IMR-90 (cell line): ENCODE results near the gene NRARP. TPM values are rescaled to one million over a fixed set of nuclear protein-coding genes. Genes with fewer than 3 reads are reported as not detected.

ENCODE experiments used
- ATAC-seq: fragments of 200-7000 bp; cut with Tn5 transposase; 2 replicates; pipeline ENCODE4 v1.9.1; 2020; ENCODE audit warnings: low read depth, mild to moderate bottlenecking, moderate library complexity
- BruUV-seq: library from RNA; stranded (reverse); fragments of 400-500 nt; replicated peaks from 2 replicates; lab custom pipeline; 2021; lab: Mats Ljungman, UMichigan
- CTCF ChIA-PET: fragments of 300-600 bp; formaldehyde crosslinking; extraction: SDS; loops from one replicate; lab custom pipeline; 2021; ENCODE audit warnings: antibody characterized with exemption; lab: Yijun Ruan, JAX
- POLR2A ChIA-PET: fragments of 300-600 bp; sonication (Branson Sonifier 250); formaldehyde crosslinking; loops from one replicate; lab custom pipeline; 2022; ENCODE audit warnings: antibody characterized with exemption; ENCODE audit not compliant: unreplicated experiment; lab: Charles Lee
- DNase-seq: peaks from one replicate; pipeline ENCODE4 v3.0.0; 2013
- H2AFZ ChIP-seq: replicated peaks from 2 replicates; pipeline ENCODE3; 2013; ENCODE audit warnings: low read length, mild to moderate bottlenecking; ENCODE audit not compliant: poor library complexity
- H2AK5ac ChIP-seq: 2 replicates; pipeline ENCODE4 v1.6.1; 2013; ENCODE audit warnings: low read depth, low read length, inconsistent platforms
- H2AK9ac ChIP-seq: replicated peaks from 2 replicates; pipeline ENCODE3; 2013; ENCODE audit warnings: mild to moderate bottlenecking, low read depth, low read length, moderate library complexity; ENCODE audit not compliant: poor library complexity
- H2BK120ac ChIP-seq: 2 replicates; pipeline ENCODE4 v1.6.1; 2013; ENCODE audit warnings: low read depth, low read length, inconsistent platforms
- H2BK15ac ChIP-seq: 3 replicates; pipeline ENCODE4 v1.6.1; 2013; ENCODE audit warnings: low read depth, low read length, inconsistent platforms
- H2BK20ac ChIP-seq: 2 replicates; pipeline ENCODE4 v1.6.1; 2013; ENCODE audit warnings: low read depth, mild to moderate bottlenecking, inconsistent platforms, low read length, moderate library complexity
- H2BK5ac ChIP-seq: 2 replicates; pipeline ENCODE4 v1.6.1; 2013; ENCODE audit warnings: mild to moderate bottlenecking, low read depth, low read length, inconsistent platforms; ENCODE audit not compliant: poor library complexity, severe bottlenecking
- H3K14ac ChIP-seq: replicated peaks from 2 replicates; pipeline ENCODE4 v1.6.1; 2013; ENCODE audit warnings: low read depth, low read length, inconsistent platforms
- H3K18ac ChIP-seq: 2 replicates; pipeline ENCODE4 v1.6.1; 2013; ENCODE audit warnings: low read depth, low read length, control low read depth
- H3K23ac ChIP-seq: 2 replicates; pipeline ENCODE4 v1.6.1; 2013; ENCODE audit warnings: low read depth, low read length, inconsistent platforms
- H3K27ac ChIP-seq: 2 replicates; pipeline ENCODE4 v1.5.1; 2013; ENCODE audit warnings: mild to moderate bottlenecking, control low read depth, low read length; ENCODE audit not compliant: insufficient read depth
- H3K27me3 ChIP-seq: 2 replicates; pipeline ENCODE4 v1.6.1; 2013; ENCODE audit warnings: low read length; ENCODE audit not compliant: control insufficient read depth, insufficient read depth
- H3K36me3 ChIP-seq: 2 replicates; pipeline ENCODE4 v1.6.1; 2013; ENCODE audit warnings: low read length, mixed read lengths; ENCODE audit not compliant: control insufficient read depth, insufficient read depth
- H3K4ac ChIP-seq: 2 replicates; pipeline ENCODE4 v1.6.1; 2013; ENCODE audit warnings: low read depth, low read length, inconsistent platforms
- H3K4me1 ChIP-seq: 2 replicates; pipeline ENCODE4 v1.6.1; 2013; ENCODE audit warnings: low read length, mixed read lengths; ENCODE audit not compliant: control insufficient read depth, insufficient read depth
- H3K4me2 ChIP-seq: 2 replicates; pipeline ENCODE4 v1.6.1; 2013; ENCODE audit warnings: low read depth, mild to moderate bottlenecking, control low read depth, low read length, moderate library complexity
- H3K4me3 ChIP-seq: 2 replicates; pipeline ENCODE4 v1.5.1; 2013; ENCODE audit warnings: low read depth, mild to moderate bottlenecking, control low read depth, low read length, moderate library complexity; ENCODE audit not compliant: insufficient read depth
- H3K56ac ChIP-seq: 2 replicates; pipeline ENCODE4 v1.6.1; 2013; ENCODE audit warnings: low read length, inconsistent platforms; ENCODE audit not compliant: insufficient read depth; ENCODE audit errors: extremely low read depth
- H3K79me1 ChIP-seq, 2 experiments: 2 replicates each; pipeline ENCODE4 v1.6.1; 2013; ENCODE audit warnings: low read length in 2 of 2, inconsistent platforms in 1 of 2, low read depth in 1 of 2
- H3K9ac ChIP-seq: 2 replicates; pipeline ENCODE4 v1.6.1; 2013; ENCODE audit warnings: low read depth, low read length, control low read depth
- H3K9me1 ChIP-seq: 2 replicates; pipeline ENCODE4 v1.6.1; 2013; ENCODE audit warnings: low read length, inconsistent platforms; ENCODE audit not compliant: insufficient read depth
- H3K9me3 ChIP-seq: 2 replicates; pipeline ENCODE4 v1.6.1; 2013; ENCODE audit warnings: low read length; ENCODE audit not compliant: control insufficient read depth, insufficient read depth
- H4K20me1 ChIP-seq: 2 replicates; pipeline ENCODE4 v1.6.1; 2013; ENCODE audit warnings: low read length, inconsistent platforms; ENCODE audit not compliant: insufficient read depth
- H4K5ac ChIP-seq: 2 replicates; pipeline ENCODE4 v1.6.1; 2013; ENCODE audit warnings: mild to moderate bottlenecking, low read depth, low read length, control low read depth
- H4K8ac ChIP-seq, 2 experiments: 2 replicates each; pipeline ENCODE4 v1.6.1; 2013; ENCODE audit warnings: low read depth in 2 of 2, low read length in 2 of 2, control low read depth in 1 of 2, inconsistent platforms in 1 of 2
- H4K91ac ChIP-seq: 2 replicates; pipeline ENCODE4 v1.6.1; 2013; ENCODE audit warnings: low read depth, low read length, inconsistent platforms; ENCODE audit not compliant: insufficient read depth
- MAZ ChIP-seq: IDR thresholded peaks from 2 replicates; pipeline ENCODE4 v1.6.1; 2012; ENCODE audit warnings: low read depth, mild to moderate bottlenecking, low read length, improper control_type of control experiment, moderate library complexity, borderline replicate concordance
- NFE2L2 ChIP-seq: fragments of 150-350 bp; IDR thresholded peaks from 2 replicates; pipeline ENCODE4 v1.6.1; 2016; ENCODE audit warnings: low read depth, mild to moderate bottlenecking, low read length
- WGBS, 2 experiments: methylation state at CpG; one replicate each; pipeline versions ENCODE4 v1.1.5 to v1.1.7; 2013; ENCODE audit warnings: missing lambda C conversion rate in 2 of 2; ENCODE audit not compliant: insufficient read length in 1 of 2; ENCODE audit errors: extremely low coverage in 2 of 2; 5-methylcytosine and 5-hydroxymethylcytosine counted together
- dilution Hi-C: fragments of 300-500 bp; cut with HindIII; formaldehyde crosslinking; loops from one replicate; pipeline ENCODE4 v1.14.3; 2018; ENCODE audit warnings: low sequenced_read_pairs; ENCODE audit not compliant: unreplicated experiment
- in situ Hi-C: fragments of 300-500 bp; cut with MboI; formaldehyde crosslinking; loops from 3 replicates; pipeline ENCODE4 v1.14.3; 2019; ENCODE audit warnings: low sequenced_read_pairs, inconsistent platforms, mixed read lengths
- intact Hi-C: fragments of 100-400 bp; cut with micrococcal nuclease; formaldehyde crosslinking; loops from 2 replicates; pipeline ENCODE4 v1.10.0; 2022
- polyA plus RNA-seq, 3 experiments: library from polyadenylated mRNA; depleted of rRNA; stranded (reverse); fragments of >200 nt; gene quantifications; 2 replicates each; pipeline ENCODE4 v1.2.3, GENCODE V29; 2012; ENCODE audit warnings: low replicate concordance in 1 of 3
- total RNA-seq: library from RNA; depleted of rRNA; stranded (reverse); fragments of >200 nt; gene quantifications from 2 replicates; pipeline ENCODE4 v1.2.3, GENCODE V29; 2012
- TF ChIP-seq, protein P1 (sequence below): conservative IDR thresholded peaks from 2 replicates; pipeline ENCODE4 v1.5.1; 2012; ENCODE audit warnings: mild to moderate bottlenecking, low read depth, low read length, improper control_type of control experiment

NRARP gene
- total and polyA plus RNA-seq, 2 of the 4 experiments (the other 2 are of a cell fraction): 0.15 TPM; not detected in 1

DNA sequence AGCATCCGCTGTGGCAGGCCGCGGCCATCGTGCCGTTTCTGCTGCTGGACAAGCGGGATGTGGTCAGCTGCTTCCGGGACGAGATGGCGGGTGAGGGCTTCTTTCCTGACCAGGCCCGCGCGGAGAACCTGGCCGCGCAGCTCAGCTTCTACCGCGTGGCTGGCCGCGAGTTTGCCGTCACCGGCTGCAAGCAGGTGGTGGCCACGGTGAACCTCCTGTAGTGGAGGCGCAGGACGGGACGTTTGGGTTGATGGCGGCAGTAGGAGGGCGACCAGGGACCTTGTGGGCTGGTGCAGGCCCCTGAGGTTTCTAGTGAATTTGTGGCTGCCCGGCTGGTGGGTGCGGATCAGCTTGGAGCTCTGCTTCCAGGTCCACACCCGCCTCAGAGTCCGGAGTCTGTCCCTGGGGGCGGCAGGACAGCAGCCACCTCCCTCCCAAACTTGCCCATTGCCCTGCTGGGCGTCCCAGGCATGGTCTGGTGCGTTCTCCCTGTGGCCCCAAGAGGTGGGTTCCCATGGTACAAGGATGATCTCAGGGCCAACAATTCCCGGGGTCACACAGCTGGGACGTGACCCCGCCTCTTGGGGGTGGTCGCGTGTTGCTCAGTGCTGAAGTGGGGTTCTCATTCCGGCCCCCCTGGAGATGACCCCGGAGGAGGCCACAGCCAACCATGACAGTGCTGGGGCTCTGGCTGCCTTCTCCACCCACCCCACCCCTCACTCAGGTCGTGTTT, 22.2 kb downstream of the NRARP start:
- ChIA-PET CTCF (no interaction called here), POLR2A (no interaction called here)
- Histone ChIP-seq H2BK5ac (no peak overlapping the region), H3K4me1 (peaks cover 21% of the 10 kb centered on the region), H3K79me1 (peaks cover 0 to 50% of the 10 kb centered on the region in 2 experiments), H2AK9ac (no peak overlapping the region), H3K9me1 (no peaks in the 10 kb centered on the region), H3K27ac (no peak overlapping the region), H3K36me3 (peaks cover 29% of the 10 kb centered on the region), H3K4me2 (no peak overlapping the region), H3K56ac (no peak overlapping the region), H2BK20ac (no peak overlapping the region), H3K14ac (no peak overlapping the region), H4K5ac (no peak overlapping the region), H3K4ac (no peak overlapping the region), H2AFZ (peak overlapping the region; percentile 21), H2AK5ac (peak overlapping the region; percentile 28; the same call in 1 of the 2 replicates), H3K18ac (no peak overlapping the region), H4K8ac (no peak overlapping the region), H3K23ac (no peak overlapping the region), H3K9ac (no peak overlapping the region), H4K20me1 (peaks cover 40% of the 10 kb centered on the region), H4K91ac (no peak overlapping the region), H3K27me3 (no peaks in the 10 kb centered on the region), H2BK15ac (no peak overlapping the region), H2BK120ac (no peak overlapping the region), H3K9me3 (no peaks in the 10 kb centered on the region), H3K4me3 (no peak overlapping the region)
- 92% methylated on average over 18 of the region's 41 CpGs; no CpG with 5 or more reads in 1 of the 2 experiments for WGBS, 2 experiments
- ATAC-seq: no peak
- DNase-seq: no peak
- intact Hi-C loops: no loop called here
- in situ Hi-C loops: no loop called here
- TF ChIP-seq MAZ: no peak
- TF ChIP-seq, protein P1, sequence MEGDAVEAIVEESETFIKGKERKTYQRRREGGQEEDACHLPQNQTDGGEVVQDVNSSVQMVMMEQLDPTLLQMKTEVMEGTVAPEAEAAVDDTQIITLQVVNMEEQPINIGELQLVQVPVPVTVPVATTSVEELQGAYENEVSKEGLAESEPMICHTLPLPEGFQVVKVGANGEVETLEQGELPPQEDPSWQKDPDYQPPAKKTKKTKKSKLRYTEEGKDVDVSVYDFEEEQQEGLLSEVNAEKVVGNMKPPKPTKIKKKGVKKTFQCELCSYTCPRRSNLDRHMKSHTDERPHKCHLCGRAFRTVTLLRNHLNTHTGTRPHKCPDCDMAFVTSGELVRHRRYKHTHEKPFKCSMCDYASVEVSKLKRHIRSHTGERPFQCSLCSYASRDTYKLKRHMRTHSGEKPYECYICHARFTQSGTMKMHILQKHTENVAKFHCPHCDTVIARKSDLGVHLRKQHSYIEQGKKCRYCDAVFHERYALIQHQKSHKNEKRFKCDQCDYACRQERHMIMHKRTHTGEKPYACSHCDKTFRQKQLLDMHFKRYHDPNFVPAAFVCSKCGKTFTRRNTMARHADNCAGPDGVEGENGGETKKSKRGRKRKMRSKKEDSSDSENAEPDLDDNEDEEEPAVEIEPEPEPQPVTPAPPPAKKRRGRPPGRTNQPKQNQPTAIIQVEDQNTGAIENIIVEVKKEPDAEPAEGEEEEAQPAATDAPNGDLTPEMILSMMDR: no peak
- no peak for TF ChIP-seq NFE2L2
- BruUV-seq: no TSS peak
- dilution Hi-C loops: no loop called here
